Upper lobe of left lung (tissue), 6 donors: ENCODE data around the gene HVCN1. TPM values are rescaled to one million over a fixed set of nuclear protein-coding genes. Genes with fewer than 3 reads are reported as not detected.
A peak's percentile ranks its signal among the peaks of the same experiment; 100 is the strongest.

Source experiments
- ATAC-seq, 2 donors: fragments of 200-7000 bp; cut with Tn5 transposase; one replicate each; pipeline ENCODE4 v1.9.1; 2022; ENCODE audit warnings: mild to moderate bottlenecking in 2 of 2, moderate library complexity in 2 of 2; ENCODE audit not compliant: low FRiP score in 2 of 2
- DNase-seq, 2 donors: peaks; one replicate each; pipeline ENCODE4 v3.0.0-alpha.2; 2019 to 2020
- H3K27ac ChIP-seq, 4 donors: fragments of 200-600 bp; sonication (generic); one replicate each; pipeline ENCODE4 v1.5.1; 2016 to 2019
- H3K27me3 ChIP-seq, 4 donors: fragments of 200-600 bp; sonication (generic); one replicate each; pipeline ENCODE4 v1.5.1; 2017 to 2019
- H3K36me3 ChIP-seq, 4 donors: fragments of 200-600 bp; sonication (generic); one replicate each; pipeline ENCODE4 v1.5.1; 2016 to 2019
- H3K4me1 ChIP-seq, 4 donors: fragments of 200-600 bp; sonication (generic); one replicate each; pipeline ENCODE4 v1.5.1; 2018 to 2019
- H3K4me3 ChIP-seq, 4 donors: fragments of 200-600 bp; sonication (generic); one replicate each; pipeline ENCODE4 v1.5.1; 2017 to 2019; ENCODE audit warnings: mild to moderate bottlenecking in 2 of 4, moderate library complexity in 1 of 4
- H3K9me3 ChIP-seq, 4 donors: fragments of 200-600 bp; sonication (generic); one replicate each; pipeline ENCODE4 v1.5.1; 2018 to 2019
- CTCF ChIP-seq, 6 experiments: fragments of 450-650 bp in 4 of 6; fragments of 200-600 bp in 2 of 6; sonication (generic) in 2 of 6; IDR thresholded peaks; one replicate each; pipeline ENCODE4 v1.5.1; 2016 to 2019; ENCODE audit warnings: antibody characterized with exemption in 6 of 6
- EP300 ChIP-seq, 4 donors: sonication (generic); formaldehyde crosslinking; IDR thresholded peaks; one replicate each; pipeline ENCODE4 v1.5.1; 2017; ENCODE audit warnings: antibody characterized with exemption in 4 of 4, control low read depth in 2 of 4
- POLR2A ChIP-seq, 4 donors: fragments of 450-650 bp; IDR thresholded peaks; one replicate each; pipeline ENCODE4 v1.5.1; 2016 to 2017; ENCODE audit warnings: antibody characterized with exemption in 4 of 4, mild to moderate bottlenecking in 2 of 4
- POLR2AphosphoS5 ChIP-seq, 2 donors: sonication (generic); formaldehyde crosslinking; IDR thresholded peaks; one replicate each; pipeline ENCODE4 v1.5.1; 2017; ENCODE audit warnings: antibody characterized with exemption in 2 of 2
- WGBS, 2 donors: methylation state at CpG; one replicate each; pipeline ENCODE4 v1.1.5; 2017 to 2018; 5-methylcytosine and 5-hydroxymethylcytosine counted together
- total RNA-seq, 6 donors: library from RNA; depleted of rRNA in 4 of 6; stranded (reverse); fragments of >200 nt in 4 of 6; gene quantifications; one replicate each; pipeline versions ENCODE4 v1.1.0 to v1.2.1, GENCODE V29; 2016 to 2021
- donor health status: DM: no; HTN: no; CAD: no; lungs with moderate emphysema.
- donor health status: DM: no; HTN: yes; CAD: no; lungs with severe emphysema.

HVCN1 gene
- total RNA-seq, 6 donors from 2014 or later, result 5.8 to 29.2 (median 15.5) TPM

GRCh38 chr12:110694330-110694901 is 5.5 kb upstream of the HVCN1 start:
- TF ChIP-seq EP300 (IDR thresholded peaks at IDR 0.05) (no peak), CTCF (IDR thresholded peaks at IDR 0.05) (no peak), POLR2AphosphoS5 (IDR thresholded peaks at IDR 0.05) (no peak), POLR2A (IDR thresholded peaks at IDR 0.05) (peak in 1 of 4 donors; percentile 2)
- peaks cover 15 to 25% (median 22%) of the 10 kb centered on the region in 4 donors for H3K4me1 ChIP-seq
- DNase-seq, result peak; percentile 60 to 84
- peak; percentile 64 to 76 for ATAC-seq
- H3K27ac ChIP-seq, result peak overlapping the region; percentile 29 to 76 (median 66)
- no peaks in the 10 kb centered on the region for H3K9me3 ChIP-seq
- H3K36me3 ChIP-seq, result no peaks in the 10 kb centered on the region
- H3K27me3 ChIP-seq, result no peaks in the 10 kb centered on the region
- WGBS, 2 donors, result 61 to 69% methylated on average over 10 to 12 of the region's 12 CpGs
- no peak overlapping the region for H3K4me3 ChIP-seq

DNA sequence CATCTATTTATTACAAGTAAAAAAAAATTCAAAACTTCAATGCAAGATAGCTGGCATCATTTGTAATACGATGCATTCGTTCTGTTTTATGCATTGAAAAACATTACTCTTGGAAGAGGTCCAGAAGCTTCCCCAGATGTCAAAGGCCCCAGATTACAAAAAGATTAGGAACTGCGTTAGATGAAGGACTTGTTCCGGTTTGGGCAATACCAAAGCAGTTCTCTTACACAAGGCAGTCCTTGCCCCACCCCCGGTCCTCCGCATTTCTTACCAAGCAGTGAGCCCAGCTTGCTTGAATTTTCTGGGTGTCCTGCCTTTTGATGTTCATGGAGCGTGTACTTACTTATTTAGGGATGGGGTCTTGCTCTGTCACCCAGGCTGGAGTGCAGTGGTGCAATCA is 4.8 kb upstream of the HVCN1 start:
- peak in 1 of 2 donors; percentile 69 for DNase-seq
- no peaks in the 10 kb centered on the region for H3K36me3 ChIP-seq
- WGBS, 2 donors, result 53 to 54% methylated on average over 7 of the region's 7 CpGs
- H3K4me3 ChIP-seq, result no peak overlapping the region
- H3K4me1 ChIP-seq, result peaks cover 15 to 25% (median 22%) of the 10 kb centered on the region in 4 donors
- no peak for TF ChIP-seq POLR2A (IDR thresholded peaks at IDR 0.05)
- TF ChIP-seq EP300 (IDR thresholded peaks at IDR 0.05), result no peak
- no peak for TF ChIP-seq POLR2AphosphoS5 (IDR thresholded peaks at IDR 0.05)
- no peak for TF ChIP-seq CTCF (IDR thresholded peaks at IDR 0.05)
- peak overlapping the region; percentile 29 to 76 (median 66) for H3K27ac ChIP-seq
- peaks cover 0 to 2% (median 0%) of the 10 kb centered on the region in 4 donors for H3K27me3 ChIP-seq
- peak in 1 of 2 donors; percentile 41 for ATAC-seq
- H3K9me3 ChIP-seq, result no peaks in the 10 kb centered on the region

GRCh38 chr12:110690127-110690430 is 1.2 kb upstream of the HVCN1 start:
- H3K27ac ChIP-seq, result peak overlapping the region in 3 of 4 donors; percentile 82 to 86 (median 86)
- TF ChIP-seq EP300 (IDR thresholded peaks at IDR 0.05) (no peak), POLR2AphosphoS5 (IDR thresholded peaks at IDR 0.05) (no peak)
- no peaks in the 10 kb centered on the region for H3K9me3 ChIP-seq
- WGBS, 2 donors, result 66 to 69% methylated on average over 4 of the region's 4 CpGs
- peaks cover 14 to 37% (median 25%) of the 10 kb centered on the region in 4 donors for H3K4me1 ChIP-seq
- no peak for DNase-seq
- peaks cover 0 to 6% (median 0%) of the 10 kb centered on the region in 4 donors for H3K27me3 ChIP-seq
- H3K4me3 ChIP-seq, result no peak overlapping the region
- no peaks in the 10 kb centered on the region for H3K36me3 ChIP-seq
- ATAC-seq, result no peak

GRCh38 chr12:110689281-110690126 is 589 bp upstream of the HVCN1 start:
- peak overlapping the region; percentile 65 to 86 (median 84) for H3K27ac ChIP-seq
- WGBS, 2 donors, result 3 to 12% methylated on average over 12 to 31 of the region's 38 CpGs
- peaks cover 14 to 37% (median 25%) of the 10 kb centered on the region in 4 donors for H3K4me1 ChIP-seq
- H3K36me3 ChIP-seq, result no peaks in the 10 kb centered on the region
- H3K4me3 ChIP-seq, result peak overlapping the region; percentile 33 to 70 (median 60)
- ATAC-seq, result peak; percentile 70 to 82
- DNase-seq, result peak; percentile 56 to 86
- H3K27me3 ChIP-seq, result peaks cover 0 to 6% (median 0%) of the 10 kb centered on the region in 4 donors
- TF ChIP-seq EP300 (IDR thresholded peaks at IDR 0.05) (peak in 1 of 4 donors; percentile 24), CTCF (IDR thresholded peaks at IDR 0.05) (no peak), POLR2A (IDR thresholded peaks at IDR 0.05) (peak in 1 of 4 donors; percentile 26), POLR2AphosphoS5 (IDR thresholded peaks at IDR 0.05) (peak in 1 of 2 donors; percentile 24)
- no peaks in the 10 kb centered on the region for H3K9me3 ChIP-seq

DNA sequence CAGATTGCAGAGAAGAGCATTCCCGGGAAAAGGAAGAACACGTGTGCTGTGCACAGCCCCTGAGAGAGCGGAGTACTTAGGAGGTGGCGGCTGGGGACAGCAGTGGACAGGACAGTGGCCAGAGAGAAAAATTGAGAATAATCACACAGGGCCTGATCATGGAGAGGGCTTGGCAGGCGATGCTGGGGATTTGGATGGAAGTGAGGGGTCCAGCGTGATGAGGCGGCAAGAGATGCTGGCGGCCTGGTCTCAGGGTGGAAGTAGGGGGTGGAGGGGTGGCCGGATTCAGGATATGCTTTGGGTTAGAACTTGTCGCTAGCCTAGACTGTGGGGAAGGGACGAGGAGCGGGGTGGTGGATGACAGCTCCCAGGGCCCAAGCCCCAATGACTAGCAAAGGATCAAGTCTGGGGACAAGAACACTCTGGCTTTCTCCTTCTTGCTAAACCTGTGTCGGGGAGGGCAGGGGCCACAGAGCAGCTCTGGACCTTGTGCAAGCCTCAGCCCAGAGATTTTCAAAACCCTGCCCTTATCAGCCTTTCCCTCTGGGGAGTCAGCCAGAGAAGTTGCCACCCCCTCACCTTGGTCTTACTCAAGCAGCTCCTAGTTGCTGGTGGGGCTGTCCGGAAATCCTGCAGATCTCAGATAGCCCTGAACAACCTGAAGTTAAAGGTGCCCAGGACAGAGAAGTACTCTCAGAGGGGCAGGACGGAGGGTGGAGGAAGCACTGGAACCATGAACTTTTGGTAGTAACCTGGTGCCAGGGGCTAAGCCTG is 1.3 kb downstream of the HVCN1 start:
- Histone ChIP-seq H3K9me3 (no peaks in the 10 kb centered on the region), H3K4me1 (peaks cover 14 to 26% (median 23%) of the 10 kb centered on the region in 4 donors), H3K27me3 (peaks cover 0 to 6% (median 0%) of the 10 kb centered on the region in 4 donors), H3K27ac (no peak overlapping the region), H3K4me3 (peak overlapping the region in 2 of 4 donors; percentile 59 to 70), H3K36me3 (no peaks in the 10 kb centered on the region)
- ATAC-seq (no peak), DNase-seq (no peak)
- WGBS, 2 donors, result 85 to 86% methylated on average over 13 to 15 of the region's 15 CpGs
- no peak for TF ChIP-seq POLR2A (IDR thresholded peaks at IDR 0.05)
